Stimulated activated naive CD8-positive, alpha-beta T cell treated with anti-CD3 and anti-CD28 coated beads, Interleukin-15, Interleukin-2, amounts not matched to agents 100 ng/mL and 50 ng/mL, for 24 hours (primary cell): ENCODE results near the gene OR7G1.
"Not testable (repeated sequence)": the region's sequence is repeated elsewhere in the genome, so short reads cannot be mapped to it uniquely, and the experiment has no call there.

Experiments used
- H3K27ac Mint-ChIP-seq: one replicate; pipeline ENCODE4 v1.8.0; 2021; ENCODE audit warnings: mild to moderate bottlenecking, mixed read lengths
- H3K27me3 Mint-ChIP-seq: one replicate; pipeline ENCODE4 v1.8.0; 2021; ENCODE audit warnings: mixed read lengths
- H3K36me3 Mint-ChIP-seq: one replicate; pipeline ENCODE4 v1.8.0; 2021; ENCODE audit warnings: low read depth, mixed read lengths
- H3K4me1 Mint-ChIP-seq: one replicate; pipeline ENCODE4 v1.8.0; 2021; ENCODE audit warnings: low read depth, mixed read lengths
- H3K4me3 Mint-ChIP-seq: one replicate; pipeline ENCODE4 v1.8.0; 2021; ENCODE audit warnings: mild to moderate bottlenecking, mixed read lengths
- H3K9me3 Mint-ChIP-seq: one replicate; pipeline ENCODE4 v1.8.0; 2021; ENCODE audit warnings: mixed read lengths

OR7G1 gene

DNA sequence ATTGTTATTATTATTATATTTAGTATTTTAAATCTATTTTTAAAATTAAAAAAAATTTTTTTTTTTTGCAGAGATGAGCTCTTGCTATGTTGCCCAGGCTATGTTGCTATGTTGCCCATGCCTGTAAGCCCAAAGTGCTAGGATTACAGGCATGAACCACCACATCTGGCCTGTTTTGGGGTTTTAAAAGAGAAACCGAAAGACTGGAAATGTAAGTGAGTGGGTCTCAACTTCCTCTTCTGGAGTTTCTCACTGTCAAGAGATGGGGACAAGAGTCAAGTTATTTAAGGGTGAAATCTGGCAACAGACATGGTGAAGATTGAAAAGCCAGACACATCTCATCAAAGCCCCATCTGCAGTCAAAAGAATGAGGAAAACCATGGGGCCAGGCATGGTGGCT lies 15.4 kb upstream of the OR7G1 start:
- peaks cover 17% of the 10 kb centered on the region for H3K27me3 Mint-ChIP-seq
- no peak overlapping the region for H3K27ac Mint-ChIP-seq
- H3K9me3 Mint-ChIP-seq = no peaks in the 10 kb centered on the region
- no peak overlapping the region for H3K4me3 Mint-ChIP-seq
- no peaks in the 10 kb centered on the region for H3K36me3 Mint-ChIP-seq
- peaks cover 9% of the 10 kb centered on the region for H3K4me1 Mint-ChIP-seq

DNA sequence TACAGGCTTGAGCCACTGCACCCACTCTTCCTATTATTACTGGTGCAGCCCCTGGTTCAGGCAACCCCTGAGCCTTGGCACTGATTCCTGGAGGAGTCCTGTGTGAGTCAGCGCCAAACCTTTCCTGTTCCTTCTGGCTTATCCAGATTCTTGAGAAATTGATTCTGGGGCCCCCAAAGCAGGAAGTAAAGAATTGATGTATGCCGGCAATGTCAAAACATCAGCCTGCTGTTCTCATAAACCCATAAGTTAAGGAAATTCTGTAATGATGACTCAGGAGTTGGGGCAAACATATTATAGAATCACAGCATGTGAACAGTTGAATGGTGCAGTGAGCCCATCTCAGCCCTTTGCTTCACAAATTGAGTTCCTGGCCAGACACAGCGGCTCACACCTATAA lies 12.6 kb upstream of the OR7G1 start:
- Mint-ChIP-seq H3K27ac (no peak overlapping the region), H3K9me3 (no peaks in the 10 kb centered on the region), H3K4me1 (peaks cover 9% of the 10 kb centered on the region), H3K27me3 (peaks cover 24% of the 10 kb centered on the region), H3K36me3 (no peaks in the 10 kb centered on the region), H3K4me3 (no peak overlapping the region)

DNA sequence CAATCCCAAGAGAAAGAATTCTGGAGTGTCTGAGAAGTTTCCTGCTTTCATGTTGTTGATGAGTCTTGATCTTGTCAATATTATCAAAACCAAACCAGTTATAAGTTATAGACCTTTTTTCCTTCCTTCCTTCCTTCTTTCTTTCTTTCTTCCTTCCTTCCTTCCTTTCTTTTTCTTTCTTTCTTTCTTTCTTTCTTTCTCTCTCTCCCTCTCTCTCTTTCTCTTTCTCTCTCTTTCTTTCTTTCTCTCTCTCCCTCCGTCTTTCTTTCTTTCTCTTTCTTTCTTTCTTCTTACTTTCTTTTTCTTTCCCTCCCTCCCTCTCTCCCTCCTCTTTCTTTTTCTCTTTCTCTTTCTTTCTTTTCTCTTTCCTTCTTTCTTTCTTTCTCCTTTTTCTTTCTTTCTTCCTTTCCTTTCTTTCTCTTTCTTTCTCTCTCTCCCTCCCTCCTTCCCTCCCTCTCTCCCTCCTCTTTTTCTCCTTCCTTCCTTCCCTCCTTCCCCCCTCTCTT lies 11.4 kb upstream of the OR7G1 start, which contains the start of gene OR7G3:
OR7G3 (minus strand) TSS at position 51 of the 506 bp plus-strand sequence; CDS start at position 51, 0 bp downstream.
- H3K36me3 Mint-ChIP-seq = no peaks in the 10 kb centered on the region
- H3K4me3 Mint-ChIP-seq = no peak within 1 kb of the TSS
- H3K27me3 Mint-ChIP-seq = peaks cover 26% of the 10 kb centered on the region
- H3K27ac Mint-ChIP-seq = no peak within 1 kb of the TSS
- H3K4me1 Mint-ChIP-seq = peaks cover 9% of the 10 kb centered on the region
- no peaks in the 10 kb centered on the region for H3K9me3 Mint-ChIP-seq

DNA sequence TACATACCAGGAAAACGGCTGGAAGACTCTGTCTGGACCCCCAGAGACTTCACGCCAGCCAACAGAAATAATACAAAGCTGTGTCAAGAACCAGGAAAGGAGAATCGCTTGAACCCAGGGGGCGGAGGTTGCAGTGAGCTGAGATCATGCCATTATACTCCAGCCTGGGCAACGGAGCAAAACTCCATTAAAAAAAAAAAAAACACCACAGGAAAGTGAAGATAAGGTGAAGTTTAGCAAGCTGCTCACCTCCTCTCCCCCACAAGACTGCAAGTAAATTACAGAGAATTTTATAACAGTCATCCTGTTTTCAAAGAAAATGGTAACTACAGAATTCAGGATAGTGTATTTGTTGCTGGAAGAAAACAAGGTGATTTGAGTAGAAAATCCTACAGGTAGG lies 984 bp upstream of the OR7G1 start:
- H3K9me3 Mint-ChIP-seq = no peaks in the 10 kb centered on the region
- no peak overlapping the region for H3K4me3 Mint-ChIP-seq
- peaks cover 26% of the 10 kb centered on the region for H3K27me3 Mint-ChIP-seq
- no peak overlapping the region for H3K27ac Mint-ChIP-seq
- H3K4me1 Mint-ChIP-seq = no peaks in the 10 kb centered on the region
- no peaks in the 10 kb centered on the region for H3K36me3 Mint-ChIP-seq

DNA sequence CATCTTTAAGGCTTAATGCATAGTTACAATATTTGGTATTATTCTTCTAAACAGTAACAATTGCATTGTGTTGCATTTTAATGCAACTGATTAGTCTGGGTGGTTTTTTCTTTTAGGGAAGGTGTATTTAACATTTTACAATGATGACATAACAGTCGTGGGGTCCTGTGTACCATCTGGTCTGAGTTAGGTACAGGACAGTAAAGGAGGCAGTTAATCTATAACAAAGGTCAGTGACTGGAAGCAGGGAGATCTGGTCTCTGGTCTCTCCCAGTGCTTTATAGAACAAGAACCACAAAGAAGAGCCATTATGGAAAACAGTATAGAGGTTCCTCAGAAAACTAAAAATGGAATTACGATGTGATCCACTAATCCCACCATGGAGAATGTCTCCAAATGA lies 5.6 kb downstream of the OR7G1 start:
- H3K27me3 Mint-ChIP-seq = peaks cover 22% of the 10 kb centered on the region
- H3K27ac Mint-ChIP-seq = no peak overlapping the region
- H3K4me1 Mint-ChIP-seq = no peaks in the 10 kb centered on the region
- no peaks in the 10 kb centered on the region for H3K36me3 Mint-ChIP-seq
- H3K9me3 Mint-ChIP-seq = no peaks in the 10 kb centered on the region
- H3K4me3 Mint-ChIP-seq = no peak overlapping the region

DNA sequence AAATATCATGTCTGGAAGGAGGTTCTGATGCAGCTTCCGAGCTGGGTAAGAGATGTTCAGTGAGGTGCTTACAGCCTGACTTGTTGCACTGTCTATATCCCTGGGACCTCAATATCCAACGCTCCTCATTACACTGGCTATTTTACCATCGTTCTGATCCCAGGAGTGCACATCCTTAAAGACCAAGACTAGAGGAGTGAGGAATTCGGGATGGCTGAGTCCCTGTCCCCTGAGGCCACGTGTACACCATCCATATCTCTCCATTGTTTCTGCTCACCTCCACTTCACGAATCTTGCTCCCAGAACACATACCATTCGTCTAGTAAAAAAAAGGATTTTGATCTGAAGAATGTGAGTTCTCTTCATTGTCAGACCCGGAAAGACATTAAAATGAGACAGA lies 8.2 kb downstream of the OR7G1 start, which contains the start of gene OR7G2:
OR7G2 (minus strand) TSS at position 101 of the 400 bp plus-strand sequence. CDS start 4,232 bp downstream, outside the sequence.
- H3K27ac Mint-ChIP-seq = no peak within 1 kb of the TSS
- peaks cover 27% of the 10 kb centered on the region for H3K27me3 Mint-ChIP-seq
- H3K9me3 Mint-ChIP-seq = no peaks in the 10 kb centered on the region
- no peaks in the 10 kb centered on the region for H3K4me1 Mint-ChIP-seq
- H3K36me3 Mint-ChIP-seq = no peaks in the 10 kb centered on the region
- H3K4me3 Mint-ChIP-seq = no peak within 1 kb of the TSS

DNA sequence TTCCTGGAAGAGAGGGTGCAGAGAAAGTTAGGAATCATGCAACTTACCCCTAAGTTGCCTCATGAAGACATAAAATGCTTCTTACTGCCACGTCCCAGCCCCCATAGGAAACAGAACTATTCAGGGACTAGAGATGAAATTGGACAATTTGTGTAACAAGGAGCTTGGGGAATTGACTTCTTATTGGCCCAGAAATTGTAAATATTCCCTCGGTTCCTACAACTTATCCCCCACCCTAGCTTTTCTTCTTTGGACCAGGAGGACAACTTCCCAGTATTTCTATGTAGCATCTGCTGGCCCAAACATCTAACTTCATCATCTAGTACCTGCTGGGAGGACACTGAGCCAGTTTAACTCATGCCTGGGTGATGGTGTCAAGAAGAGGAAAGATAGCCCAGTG lies 28.8 kb downstream of the OR7G1 start, which contains the start of gene OR1M1:
OR1M1 (plus strand) TSS at position 301 of the 400 bp plus-strand sequence. CDS start 6,184 bp downstream, outside the sequence.
- Mint-ChIP-seq H3K27me3 (peaks cover 16% of the 10 kb centered on the region), H3K4me3 (no peak within 1 kb of the TSS), H3K9me3 (no peaks in the 10 kb centered on the region), H3K4me1 (no peaks in the 10 kb centered on the region), H3K36me3 (no peaks in the 10 kb centered on the region), H3K27ac (no peak within 1 kb of the TSS)

DNA sequence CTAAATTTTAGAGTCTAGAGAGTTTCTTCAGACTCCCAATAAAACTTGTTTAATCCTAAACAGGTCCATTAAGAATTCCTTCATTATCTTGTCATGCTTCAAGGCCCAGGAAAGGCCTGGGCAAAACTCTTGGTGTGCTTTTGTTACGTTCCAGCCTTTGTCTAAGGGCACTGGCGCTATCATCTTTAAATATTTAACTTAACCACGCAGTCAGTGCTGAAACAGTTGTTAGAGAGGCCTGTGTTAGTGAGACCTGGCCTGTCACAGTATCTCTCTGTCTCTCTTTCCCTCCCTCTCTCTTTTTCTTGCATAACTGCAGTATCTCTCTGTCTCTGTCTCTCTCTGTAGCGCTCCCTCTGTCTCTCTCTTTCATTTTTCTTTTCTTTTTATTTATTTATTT lies 36.9 kb downstream of the OR7G1 start:
- no peak overlapping the region for H3K27ac Mint-ChIP-seq

DNA sequence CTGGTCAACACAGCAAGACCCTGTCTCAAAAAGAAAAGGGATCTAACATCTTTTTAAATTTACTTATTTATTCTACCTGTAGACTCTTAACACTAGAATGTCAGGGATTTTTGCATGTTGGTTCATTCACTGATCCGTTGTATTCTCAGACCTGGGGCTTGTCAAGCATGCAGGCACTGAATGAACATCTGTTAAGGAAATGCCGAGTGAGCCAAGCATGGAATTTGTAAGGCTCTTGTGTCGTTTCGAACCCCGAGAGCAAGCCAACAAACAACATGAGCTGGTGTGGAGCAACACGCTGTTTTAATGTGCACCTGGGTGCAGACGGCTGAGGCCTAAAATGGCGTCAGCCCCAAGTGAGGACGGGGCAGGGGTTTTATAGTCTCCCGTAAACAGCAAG lies 38.7 kb downstream of the OR7G1 start:
- Mint-ChIP-seq H3K4me1 (no peaks in the 10 kb centered on the region), H3K27ac (no peak overlapping the region), H3K36me3 (no peaks in the 10 kb centered on the region), H3K9me3 (no peaks in the 10 kb centered on the region), H3K27me3 (no peaks in the 10 kb centered on the region), H3K4me3 (no peak overlapping the region)

More for the DNA sequence above, 36.9 kb downstream of the OR7G1 start:
- no peaks in the 10 kb centered on the region for H3K4me1 Mint-ChIP-seq
- no peaks in the 10 kb centered on the region for H3K27me3 Mint-ChIP-seq
- no peaks in the 10 kb centered on the region for H3K36me3 Mint-ChIP-seq
- H3K9me3 Mint-ChIP-seq = no peaks in the 10 kb centered on the region
- no peak overlapping the region for H3K4me3 Mint-ChIP-seq

DNA sequence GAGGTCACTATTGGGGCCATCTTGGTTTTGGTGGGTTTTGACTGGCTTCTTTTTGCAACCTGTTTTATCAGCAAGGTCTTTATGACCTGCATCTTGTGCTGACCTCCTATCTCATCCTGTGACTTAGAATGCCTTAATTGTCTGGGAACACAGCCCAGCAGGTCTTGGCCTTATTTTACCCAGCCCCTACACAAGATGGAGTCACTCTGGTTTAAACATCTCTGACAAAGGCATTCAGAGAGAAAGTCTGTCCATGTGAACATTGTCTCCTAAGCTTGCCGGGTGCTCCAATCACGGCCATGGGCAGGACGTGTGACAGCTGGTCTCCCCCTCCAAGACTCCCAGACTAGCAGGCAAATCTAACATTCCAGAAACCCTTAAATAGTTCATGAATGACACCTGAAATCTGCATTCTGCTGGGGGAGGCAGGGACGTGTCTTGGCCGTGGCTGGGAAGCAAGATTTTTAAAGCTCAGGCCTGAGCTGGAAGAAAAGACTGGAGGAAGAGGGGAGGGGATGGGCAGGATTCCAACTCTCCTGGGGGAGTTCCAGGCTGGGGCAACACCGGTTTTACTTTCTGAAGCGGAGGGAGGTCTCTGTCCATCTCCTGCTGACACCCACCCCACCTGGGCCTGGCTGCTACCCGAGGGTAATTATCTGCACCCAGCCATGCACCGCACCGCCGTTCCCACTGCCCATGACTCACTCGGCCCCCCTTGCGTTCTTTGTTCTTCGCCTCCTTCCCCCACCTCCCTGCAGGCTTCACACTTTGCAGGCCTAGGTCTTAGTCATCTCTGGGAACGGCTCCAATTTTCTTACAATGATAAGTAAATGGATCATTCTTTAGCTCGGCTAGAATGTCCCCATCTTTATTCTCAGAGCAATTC lies 40.3 kb downstream of the OR7G1 start:
- Mint-ChIP-seq H3K9me3 (no peaks in the 10 kb centered on the region), H3K27me3 (no peaks in the 10 kb centered on the region), H3K27ac (no peak overlapping the region), H3K36me3 (no peaks in the 10 kb centered on the region), H3K4me1 (no peaks in the 10 kb centered on the region), H3K4me3 (no peak overlapping the region)

DNA sequence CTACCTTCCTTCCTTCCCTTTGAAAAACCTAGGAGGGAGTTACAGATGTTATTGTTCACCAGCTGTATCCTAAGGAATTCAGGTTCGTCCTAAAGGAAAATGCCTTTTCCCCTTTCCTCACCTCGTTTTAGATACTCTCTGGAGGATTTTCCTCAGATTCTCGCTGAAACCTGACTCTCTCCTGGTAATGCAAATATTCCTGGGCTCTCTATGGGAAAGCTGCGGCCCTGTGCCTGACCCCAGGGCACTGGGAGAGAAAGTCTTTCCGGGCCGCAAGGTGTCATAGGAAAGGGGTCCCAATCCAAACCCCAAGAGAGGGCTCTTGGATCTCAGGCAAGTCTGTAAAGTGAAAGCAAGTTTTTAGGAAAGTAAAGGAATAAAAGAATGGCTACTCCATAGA lies 41.8 kb downstream of the OR7G1 start:
- H3K36me3 Mint-ChIP-seq = no peaks in the 10 kb centered on the region
- no peaks in the 10 kb centered on the region for H3K9me3 Mint-ChIP-seq
- H3K27me3 Mint-ChIP-seq = no peaks in the 10 kb centered on the region
- no peak overlapping the region for H3K4me3 Mint-ChIP-seq
- H3K4me1 Mint-ChIP-seq = no peaks in the 10 kb centered on the region
- no peak overlapping the region for H3K27ac Mint-ChIP-seq

DNA sequence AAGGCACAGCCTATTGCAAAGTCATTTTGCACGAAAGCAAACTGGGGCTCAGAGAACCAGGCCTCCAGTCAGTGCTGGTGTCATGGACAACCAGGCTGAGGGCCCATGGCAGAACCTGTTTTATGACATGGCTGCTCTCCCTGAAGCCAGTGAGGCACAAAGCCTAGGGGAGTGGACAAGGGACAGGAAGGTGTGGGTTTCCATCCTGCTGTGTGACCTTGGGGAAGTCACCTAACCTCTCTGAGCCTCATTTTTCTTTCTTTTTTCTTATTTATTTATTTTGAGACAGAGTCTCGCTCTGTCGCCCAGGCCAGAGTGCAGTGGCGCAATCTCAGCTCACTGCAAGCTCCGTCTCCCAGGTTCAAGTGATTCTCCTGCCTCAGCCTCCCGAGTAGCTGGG lies 43.8 kb downstream of the OR7G1 start:
- not testable (repeated sequence) for H3K9me3 Mint-ChIP-seq, H3K36me3 Mint-ChIP-seq, H3K4me3 Mint-ChIP-seq, H3K27ac Mint-ChIP-seq, H3K27me3 Mint-ChIP-seq, H3K4me1 Mint-ChIP-seq

DNA sequence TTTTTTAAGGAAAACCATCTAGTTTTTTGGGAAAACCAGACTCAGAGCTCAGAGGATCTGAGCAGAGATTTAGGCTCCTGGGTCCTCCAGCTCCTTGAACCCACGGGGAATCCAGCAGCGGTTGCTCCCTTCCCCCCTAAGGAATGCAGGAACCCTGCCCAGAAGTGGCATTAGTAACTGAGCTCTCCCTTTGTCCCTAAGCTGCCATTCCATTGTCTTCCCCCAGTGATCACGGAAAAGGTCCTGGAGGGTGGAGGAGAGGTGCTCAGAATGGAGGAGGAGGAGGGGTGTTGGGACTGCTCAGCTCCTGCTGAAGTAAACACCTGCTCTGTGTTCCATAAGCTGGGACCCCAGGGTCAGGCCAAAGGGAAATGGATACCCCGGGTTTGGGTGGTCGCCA lies 45.5 kb downstream of the OR7G1 start:
- no peak overlapping the region for H3K4me3 Mint-ChIP-seq
- H3K36me3 Mint-ChIP-seq = no peaks in the 10 kb centered on the region
- no peak overlapping the region for H3K27ac Mint-ChIP-seq
- no peaks in the 10 kb centered on the region for H3K27me3 Mint-ChIP-seq
- no peaks in the 10 kb centered on the region for H3K9me3 Mint-ChIP-seq
- H3K4me1 Mint-ChIP-seq = no peaks in the 10 kb centered on the region

DNA sequence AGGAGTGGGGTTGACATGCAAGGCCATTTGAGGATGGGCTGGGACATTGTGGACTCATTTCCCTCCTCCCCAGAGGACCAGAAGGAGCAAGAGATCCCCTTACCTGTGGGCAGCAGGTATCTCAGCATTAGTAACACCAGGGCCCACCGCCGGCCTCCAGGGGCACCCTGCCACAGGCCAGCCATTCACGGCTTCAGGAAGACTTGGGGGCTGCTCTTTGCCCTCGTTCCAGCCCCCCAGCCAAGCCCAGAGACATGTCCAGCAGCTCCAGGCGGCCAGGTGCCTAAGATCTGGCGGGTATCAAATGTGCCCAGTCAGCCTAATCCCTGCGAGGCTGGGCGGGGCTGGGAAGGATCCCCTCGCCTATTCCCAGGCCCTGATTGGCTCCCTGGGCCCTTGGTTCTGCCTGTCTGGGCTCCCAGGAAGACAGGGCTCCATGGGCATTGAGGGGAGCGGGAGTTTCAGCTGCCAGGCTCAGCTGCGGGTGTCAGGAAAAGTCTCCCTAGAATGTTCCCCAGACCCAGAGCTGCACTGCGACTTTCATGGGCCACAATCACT lies 50.0 kb downstream of the OR7G1 start:
- H3K4me3 Mint-ChIP-seq = no peak overlapping the region

More for the DNA sequence above, 50.0 kb downstream of the OR7G1 start:
- H3K9me3 Mint-ChIP-seq = no peaks in the 10 kb centered on the region
- no peaks in the 10 kb centered on the region for H3K36me3 Mint-ChIP-seq
- no peak overlapping the region for H3K27ac Mint-ChIP-seq
- no peaks in the 10 kb centered on the region for H3K27me3 Mint-ChIP-seq
- H3K4me1 Mint-ChIP-seq = no peaks in the 10 kb centered on the region
